Fibroblast of villous mesenchyme (primary cell): Measurements from ENCODE around the gene IRF1. TPM values are rescaled to one million over a fixed set of nuclear protein-coding genes. Genes with fewer than 3 reads are reported as not detected.
A peak's percentile ranks its signal among the peaks of the same experiment; 100 is the strongest.

ENCODE experiments used
- DNase-seq: peaks from one replicate; pipeline ENCODE4 v3.0.0-alpha.2; 2010; ENCODE audit warnings: low read depth
- H3K4me3 ChIP-seq: 2 replicates; pipeline ENCODE4 v1.5.1; 2011; ENCODE audit warnings: low read depth, mild to moderate bottlenecking, low read length
- CTCF ChIP-seq: IDR thresholded peaks from 2 replicates; pipeline ENCODE4 v1.5.1; 2012; ENCODE audit warnings: low read depth, mild to moderate bottlenecking, low read length; ENCODE audit not compliant: insufficient read depth
- total RNA-seq: library from RNA; depleted of rRNA; stranded (reverse); fragments of >200 nt; gene quantifications from 2 replicates; pipeline ENCODE4 v1.2.3, GENCODE V29; 2012

Gene IRF1
- total RNA-seq, 1 donor, result 56.6 TPM

- TF ChIP-seq CTCF, result no peak
- peak; percentile 93 for DNase-seq
- peak overlapping the region; percentile 68 for H3K4me3 ChIP-seq
These were observed 6.3 kb upstream of the IRF1 start for GRCh38 chr5:132496631-132497487.

- peak; percentile 87 for DNase-seq
- no peak for TF ChIP-seq CTCF
- H3K4me3 ChIP-seq, result peak overlapping the region; percentile 68
These were observed 5.6 kb upstream of the IRF1 start for GRCh38 chr5:132496191-132496630.

- DNase-seq, result peak; percentile 95
- peak overlapping the region; percentile 68 for H3K4me3 ChIP-seq
- peak; percentile 14 for TF ChIP-seq CTCF
These were observed 5.2 kb upstream of the IRF1 start for GRCh38 chr5:132495667-132496190.

- H3K4me3 ChIP-seq, result no peak overlapping the region
- no peak for TF ChIP-seq CTCF
- no peak for DNase-seq
These were observed 3.2 kb upstream of the IRF1 start for GRCh38 chr5:132493821-132494220.

- DNase-seq, result no peak
- no peak overlapping the region for H3K4me3 ChIP-seq
- TF ChIP-seq CTCF, result no peak
These were observed 2.7 kb upstream of the IRF1 start for GRCh38 chr5:132493241-132493640.

GRCh38 chr5:132492386-132493125, 2.0 kb upstream of the IRF1 start:
- no peak for TF ChIP-seq CTCF
- peak; percentile 72 for DNase-seq
- H3K4me3 ChIP-seq, result no peak overlapping the region
